Activated CD4-positive, alpha-beta T cell treated with anti-CD3 and anti-CD28 coated beads, Interleukin-2, Interleukin-4, amounts not matched to agents 100 ng/mL and 50 ng/mL, durations not matched to agents 16 hours and 8 hours (primary cell): ENCODE data around the gene NLRX1.
"Not testable (repeated sequence)": the region's sequence is repeated elsewhere in the genome, so short reads cannot be mapped to it uniquely, and the experiment has no call there.

Source experiments
- DNase-seq: peaks from one replicate; pipeline ENCODE4 v3.0.0-alpha.2; 2020; ENCODE audit warnings: low spot score

NLRX1 gene

DNA sequence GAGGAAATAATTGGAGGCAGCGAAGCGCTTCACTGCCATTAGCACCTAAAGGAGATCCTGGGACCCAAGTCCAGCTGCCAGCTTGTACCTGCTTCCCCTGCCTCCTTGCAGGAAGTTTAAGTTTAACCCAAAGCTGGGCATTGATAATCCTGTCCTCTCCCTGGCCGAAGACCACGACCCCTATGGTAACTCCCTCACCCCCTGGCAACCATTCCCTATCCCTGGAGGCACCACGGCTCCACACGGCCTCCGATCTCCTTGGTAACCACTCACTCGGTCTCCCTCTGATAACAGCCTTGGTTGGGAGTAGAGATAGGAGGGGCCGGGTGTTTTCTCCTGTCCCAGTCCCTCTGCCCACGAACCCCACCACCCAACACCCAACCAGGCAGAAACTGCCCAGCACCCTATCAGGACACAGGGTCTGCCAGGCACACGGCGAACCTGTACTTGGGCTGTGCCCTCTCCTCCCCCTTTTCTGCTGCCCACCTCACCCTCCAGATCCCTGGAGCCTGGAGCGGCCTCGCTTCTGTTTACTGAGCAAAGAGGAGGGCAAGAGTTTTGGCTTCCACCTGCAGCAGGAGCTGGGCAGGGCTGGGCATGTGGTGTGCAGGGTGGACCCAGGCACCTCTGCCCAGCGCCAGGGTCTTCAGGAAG, 17.6 kb downstream of the NLRX1 start:
- DNase-seq = no peak

DNA sequence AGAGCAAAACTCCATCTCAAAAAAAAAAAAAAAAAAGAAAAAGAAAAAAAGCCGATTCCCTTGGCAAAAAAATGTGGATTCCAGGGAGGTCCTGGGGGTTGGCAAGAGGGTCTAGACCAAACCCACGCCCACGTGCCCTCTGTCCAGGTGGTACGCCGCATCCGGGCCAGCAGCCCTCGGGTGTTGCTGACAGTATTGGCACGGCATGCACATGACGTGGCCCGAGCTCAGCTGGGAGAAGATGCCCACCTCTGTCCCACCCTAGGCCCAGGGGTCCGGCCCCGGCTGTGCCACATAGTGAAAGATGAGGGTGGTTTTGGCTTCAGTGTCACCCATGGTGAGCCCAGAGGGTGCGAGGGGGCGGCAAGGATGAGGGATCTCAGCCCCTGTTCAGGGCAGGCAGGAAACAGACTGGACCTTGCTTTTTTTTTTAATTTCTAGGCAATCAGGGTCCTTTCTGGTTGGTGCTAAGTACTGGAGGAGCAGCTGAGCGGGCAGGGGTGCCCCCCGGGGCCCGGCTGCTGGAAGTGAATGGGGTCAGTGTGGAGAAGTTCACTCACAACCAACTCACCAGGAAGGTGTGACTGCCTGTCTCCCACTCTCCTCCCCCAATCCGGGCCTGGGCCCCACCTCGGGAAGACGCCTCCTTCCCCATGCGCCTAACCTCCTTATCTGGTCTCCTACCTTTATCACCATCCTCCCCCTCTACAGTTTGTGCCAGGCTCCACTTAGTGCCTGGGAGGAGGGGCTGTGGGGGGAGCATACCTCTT, 18.8 kb downstream of the NLRX1 start:
- DNase-seq = no peak

DNA sequence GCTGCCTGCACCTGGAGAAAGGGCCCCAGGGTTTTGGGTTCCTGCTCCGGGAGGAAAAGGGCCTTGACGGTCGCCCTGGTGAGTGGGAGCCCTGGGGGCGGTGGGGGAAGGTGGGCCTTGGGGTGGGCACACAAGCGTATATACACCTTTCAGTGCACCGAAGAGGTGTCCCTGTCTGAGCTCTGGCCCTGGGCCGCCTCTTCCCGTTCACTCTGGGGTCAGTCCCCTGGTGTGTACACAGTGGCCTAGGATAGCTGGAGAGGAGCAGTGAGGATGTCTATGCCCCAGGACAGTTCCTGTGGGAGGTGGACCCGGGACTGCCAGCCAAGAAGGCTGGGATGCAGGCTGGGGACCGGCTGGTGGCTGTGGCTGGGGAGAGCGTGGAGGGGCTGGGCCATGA, 19.5 kb downstream of the NLRX1 start:
- no peak for DNase-seq

DNA sequence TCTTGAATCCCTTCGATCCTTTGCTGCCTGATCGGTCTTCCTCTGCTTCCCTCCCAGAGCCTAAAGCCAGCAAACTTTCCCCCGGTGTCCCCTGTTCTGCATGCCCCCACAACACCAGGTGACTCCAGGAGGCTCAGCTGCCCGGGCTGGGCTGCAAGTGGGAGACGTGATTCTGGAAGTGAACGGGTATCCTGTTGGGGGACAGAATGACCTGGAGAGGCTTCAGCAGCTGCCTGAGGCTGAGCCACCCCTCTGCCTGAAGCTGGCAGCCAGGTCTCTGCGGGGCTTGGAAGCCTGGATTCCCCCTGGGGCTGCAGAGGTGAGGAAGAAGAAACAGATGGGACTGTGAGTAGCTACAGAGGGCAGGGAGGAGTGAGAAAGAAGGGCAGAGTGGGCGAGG, 20.4 kb downstream of the NLRX1 start:
- no peak for DNase-seq

DNA sequence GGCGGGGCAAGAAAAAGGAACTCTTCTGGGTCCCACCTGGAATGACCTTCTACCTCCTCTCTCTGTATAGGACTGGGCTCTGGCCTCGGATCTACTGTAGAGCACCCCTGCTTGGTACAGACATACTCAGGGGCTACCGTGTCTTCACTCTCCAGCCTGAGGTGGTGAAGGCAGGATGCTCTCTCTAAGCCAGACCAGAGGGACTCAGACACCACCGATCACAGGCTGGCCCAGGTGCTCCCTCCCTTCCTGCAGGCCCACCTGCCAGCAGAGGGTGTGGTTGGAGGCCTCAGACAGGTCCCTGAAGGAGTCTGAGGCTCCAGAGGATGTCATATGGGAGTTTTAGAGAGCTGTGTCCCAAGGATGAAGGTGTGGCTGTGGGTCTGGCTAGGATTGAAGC, 20.9 kb downstream of the NLRX1 start:
- DNase-seq = no peak

DNA sequence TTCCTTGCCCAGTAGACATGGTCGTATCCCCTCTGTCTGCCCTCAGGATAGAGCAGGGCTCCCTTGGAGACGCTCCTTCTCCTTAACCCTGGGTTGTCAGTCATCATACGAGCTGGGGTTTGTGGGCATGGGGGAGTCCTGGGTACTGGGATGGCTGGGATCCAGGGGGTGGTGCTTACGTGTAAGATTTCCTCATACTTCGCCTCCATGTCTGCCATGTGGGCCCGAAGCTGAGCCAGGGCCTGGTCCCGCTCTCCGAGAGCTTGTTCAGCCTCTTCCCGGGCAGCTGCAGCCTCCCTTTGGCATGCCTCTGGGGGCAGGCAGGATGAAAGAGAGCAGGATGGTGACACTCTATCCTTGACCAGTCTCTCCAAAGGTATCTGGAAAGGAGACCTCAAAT, 22.0 kb downstream of the NLRX1 start:
- DNase-seq = no peak

DNA sequence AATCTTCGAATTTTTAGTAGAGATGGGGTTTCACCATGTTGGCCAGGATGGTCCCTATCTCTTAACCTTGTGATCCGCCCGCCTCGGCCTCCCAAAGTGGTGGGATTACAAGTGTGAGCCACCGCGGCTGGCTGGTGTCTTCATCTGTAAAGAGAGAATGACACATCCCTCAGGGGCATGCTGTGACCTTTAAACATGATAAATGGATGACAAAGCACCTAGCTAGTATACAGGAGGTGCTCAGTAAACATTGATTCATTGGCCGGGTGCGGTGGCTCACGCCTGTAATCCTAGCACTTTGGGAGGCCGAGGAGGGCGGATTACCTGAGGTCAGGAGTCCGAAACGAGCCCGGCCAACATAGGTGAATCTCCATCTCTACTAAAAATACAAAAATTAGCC, 22.7 kb downstream of the NLRX1 start:
- not testable (repeated sequence) for DNase-seq

DNA sequence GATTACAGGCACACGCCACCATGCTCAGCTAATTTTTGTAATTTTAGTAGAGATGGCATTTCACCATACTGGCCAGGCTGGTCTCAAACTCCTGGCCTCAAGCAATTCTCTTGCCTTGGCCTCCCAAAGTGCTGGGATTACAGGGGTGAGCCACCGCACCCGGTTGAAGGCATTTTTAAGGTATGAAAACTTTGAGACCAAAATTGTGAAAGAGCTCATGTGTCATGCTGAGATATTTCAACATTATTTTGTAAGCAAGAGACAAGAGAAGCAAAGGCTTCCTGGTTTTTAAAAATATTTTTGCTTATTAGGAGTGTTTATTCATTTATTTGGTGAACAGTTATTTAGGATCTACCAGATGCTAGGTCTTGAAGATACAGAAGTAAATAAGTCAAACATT, 23.6 kb downstream of the NLRX1 start:
- DNase-seq = no peak

DNA sequence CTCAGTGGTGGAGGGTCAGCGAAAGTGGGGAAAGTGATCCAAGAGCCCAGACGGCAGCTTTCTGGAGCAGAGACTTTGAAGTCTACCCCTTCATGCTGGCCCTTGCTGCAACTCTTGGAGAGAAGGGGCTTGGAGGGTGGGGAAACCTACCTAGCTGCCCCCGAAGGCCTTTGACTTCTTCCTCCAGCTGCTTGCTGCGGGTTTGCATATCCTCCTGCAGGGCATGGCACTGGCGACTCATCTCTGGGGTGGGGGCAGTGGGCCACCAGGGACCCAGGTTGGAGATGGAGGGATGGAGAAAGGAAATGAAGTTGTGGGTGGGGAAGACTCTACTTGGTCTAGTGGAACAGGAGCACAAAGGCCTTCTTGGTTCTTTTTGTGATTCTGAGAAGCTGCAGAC, 24.5 kb downstream of the NLRX1 start:
- DNase-seq = no peak

DNA sequence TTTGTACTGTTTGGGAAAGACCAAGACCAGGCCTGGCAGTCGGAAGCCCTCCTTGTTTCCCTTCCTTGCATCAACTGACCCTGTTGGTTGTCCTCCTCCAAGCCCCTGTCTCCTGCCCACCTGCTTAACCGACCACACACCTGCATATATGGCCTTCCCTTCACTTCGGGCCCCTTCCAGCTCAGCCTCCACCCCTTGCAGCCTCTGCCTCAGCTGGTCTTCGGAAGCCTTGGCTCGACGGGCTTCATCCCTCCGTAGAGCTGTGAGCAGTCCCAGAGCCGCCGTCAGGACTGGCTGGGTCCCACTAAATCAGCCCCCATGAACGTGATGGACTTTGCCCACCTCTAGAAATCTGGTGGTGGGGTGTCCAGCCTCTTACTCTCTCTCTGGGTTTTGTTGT, 25.1 kb downstream of the NLRX1 start:
- DNase-seq = no peak

DNA sequence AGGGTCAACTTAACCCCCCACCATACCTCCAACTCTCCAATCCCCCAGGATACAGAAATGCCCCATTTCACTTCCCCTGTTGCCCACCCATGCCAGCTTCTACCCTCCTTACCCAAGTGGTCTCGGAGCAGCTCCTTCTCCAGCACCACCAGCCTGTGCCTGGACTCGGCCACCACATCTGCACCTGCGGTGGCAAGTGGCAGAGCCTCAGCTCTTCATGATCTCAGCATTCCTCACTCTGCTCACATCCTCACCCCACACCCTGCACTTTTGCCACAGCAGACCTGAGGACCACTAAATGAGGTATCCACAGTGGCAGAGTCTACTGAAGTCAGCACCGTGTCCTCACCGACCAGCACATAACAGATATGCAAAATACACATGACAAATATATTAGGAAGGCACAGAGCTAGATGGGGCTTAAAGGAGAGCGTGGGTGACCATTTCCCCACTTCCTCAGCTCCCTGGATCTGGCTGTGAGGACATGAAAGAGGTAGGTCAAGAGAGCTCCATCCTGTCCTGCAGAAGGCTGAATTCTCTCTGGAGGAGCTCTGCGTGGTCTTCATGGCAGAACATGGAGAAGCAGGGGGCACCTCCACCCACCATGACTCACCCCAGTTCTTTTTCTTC, 26.4 kb downstream of the NLRX1 start:
- DNase-seq = no peak

DNA sequence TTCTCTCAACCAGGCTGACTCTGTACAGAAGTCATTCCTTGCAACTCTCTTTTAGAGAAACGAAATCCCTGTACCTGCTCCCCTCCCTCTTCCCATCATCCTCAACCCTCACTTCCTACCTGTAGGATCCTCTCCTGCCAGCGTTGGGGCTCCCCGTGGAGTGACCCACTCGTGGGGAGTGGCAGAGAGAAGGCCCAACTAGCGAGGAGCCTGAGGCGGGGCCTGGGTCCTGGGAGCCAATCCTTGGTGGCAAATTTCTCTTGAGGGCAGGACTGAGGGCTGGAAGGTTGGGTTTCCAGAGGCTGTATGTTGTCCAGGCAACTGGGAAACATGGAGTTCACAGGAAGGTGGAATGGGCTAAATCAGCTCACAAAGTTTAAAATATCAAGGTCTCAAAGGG, 27.2 kb downstream of the NLRX1 start:
- DNase-seq = no peak

DNA sequence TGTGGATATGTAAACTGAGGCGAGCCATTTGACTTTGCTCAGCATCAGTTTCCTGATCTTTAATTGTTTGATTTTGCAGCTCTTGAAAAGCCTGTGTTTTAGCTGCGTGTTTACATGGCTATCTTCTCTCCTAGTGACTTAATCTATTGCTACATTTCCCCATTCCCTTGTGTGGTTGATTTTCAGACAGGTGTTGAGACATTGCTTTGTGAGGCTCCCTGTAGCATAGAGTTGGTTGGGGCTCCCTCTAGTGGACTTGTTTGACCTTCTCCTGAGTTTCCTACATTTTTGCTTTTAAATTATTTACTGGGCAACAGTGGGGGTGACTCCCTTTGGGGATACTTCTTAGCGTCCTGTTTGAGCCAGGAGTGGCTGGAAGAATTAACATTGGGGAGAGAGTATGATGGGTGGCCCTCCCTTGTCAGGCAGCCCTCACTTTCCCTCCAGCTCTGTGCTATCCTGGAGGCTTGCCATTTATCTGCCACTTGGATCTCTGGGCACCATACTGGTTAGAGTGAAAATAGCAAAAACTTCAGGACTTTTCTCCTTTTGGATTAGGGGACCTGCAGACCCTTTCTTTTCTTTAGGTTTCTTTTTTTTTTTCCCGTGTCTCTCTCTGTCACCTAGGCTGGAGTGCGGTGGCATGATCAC, 28.4 kb downstream of the NLRX1 start:
- peak; percentile 83 for DNase-seq

DNA sequence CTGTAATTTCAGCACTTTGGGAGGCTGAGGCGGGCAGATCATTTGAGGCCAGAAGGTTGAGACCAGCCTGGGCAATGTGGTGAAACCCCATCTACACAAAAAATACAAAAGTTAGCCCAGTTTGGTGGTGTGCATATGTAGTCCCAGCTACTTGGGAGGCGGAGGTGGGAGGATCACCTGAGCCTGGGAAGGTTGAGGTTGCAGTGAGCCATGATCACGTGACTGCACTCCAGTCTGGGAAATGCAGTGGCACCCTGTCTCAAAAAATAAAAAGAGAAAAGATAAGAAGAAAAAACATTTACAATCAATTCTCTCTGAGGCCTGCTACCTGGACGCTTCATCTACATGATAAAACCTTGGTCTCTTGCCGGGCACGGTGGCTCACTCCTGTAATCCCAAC, 30.4 kb downstream of the NLRX1 start:
- DNase-seq = no peak

DNA sequence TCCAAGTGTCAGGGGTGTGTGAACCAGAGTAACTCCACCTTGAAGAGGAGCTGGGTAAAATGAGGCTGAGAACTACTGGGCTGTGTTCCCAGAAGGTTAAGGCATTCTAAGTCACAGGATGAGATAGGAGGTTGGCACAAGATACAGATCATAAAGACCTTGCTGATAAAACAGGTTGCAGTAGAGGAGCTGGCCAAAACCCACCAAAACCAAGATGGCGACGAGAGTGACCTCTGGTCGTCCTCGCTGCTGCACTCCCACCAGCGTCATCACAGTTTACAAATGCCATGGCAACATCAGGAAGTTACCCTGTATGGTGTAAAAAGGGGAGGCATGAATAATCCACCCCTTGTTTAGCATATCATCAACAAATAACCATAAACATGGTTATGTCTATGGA, 32.7 kb downstream of the NLRX1 start:
- DNase-seq = not testable (repeated sequence)

DNA sequence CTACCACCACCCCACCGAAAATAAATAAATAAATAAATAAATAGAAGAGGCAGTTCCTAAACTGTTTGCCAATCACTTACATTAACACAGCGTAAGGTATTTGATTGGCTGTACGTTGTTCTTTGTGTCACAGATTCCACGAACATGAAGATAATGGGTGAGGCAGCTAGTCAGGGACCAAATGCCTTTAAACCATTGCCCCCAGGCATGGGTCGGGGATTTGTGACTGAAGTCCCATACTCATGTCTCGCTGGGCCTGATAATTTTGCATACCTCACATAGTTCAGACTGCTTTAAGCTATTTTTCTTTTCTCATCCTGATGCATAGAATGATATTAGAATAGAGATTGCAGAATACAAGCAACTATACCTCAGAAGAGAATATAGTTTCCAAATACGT, 34.0 kb downstream of the NLRX1 start:
- no peak for DNase-seq

DNA sequence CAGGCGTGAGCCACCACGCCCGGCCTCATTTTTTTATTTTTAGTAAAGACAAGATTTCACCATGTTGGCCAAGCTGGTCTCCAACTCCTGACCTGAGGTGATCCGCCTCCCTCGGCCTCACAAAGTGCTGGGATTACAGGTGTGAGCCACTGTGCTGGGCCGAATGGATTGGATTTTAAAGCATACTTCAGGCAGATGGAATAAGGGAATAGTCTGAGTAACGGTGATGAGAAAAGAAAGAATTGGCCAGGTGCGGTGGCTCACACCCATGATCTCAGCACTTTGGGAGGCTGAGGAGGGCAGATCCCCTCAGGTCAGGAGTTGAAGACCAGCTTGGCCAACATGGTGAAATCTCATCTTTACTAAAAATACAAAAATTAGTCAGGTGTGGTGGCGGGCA, 35.5 kb downstream of the NLRX1 start:
- DNase-seq = no peak

DNA sequence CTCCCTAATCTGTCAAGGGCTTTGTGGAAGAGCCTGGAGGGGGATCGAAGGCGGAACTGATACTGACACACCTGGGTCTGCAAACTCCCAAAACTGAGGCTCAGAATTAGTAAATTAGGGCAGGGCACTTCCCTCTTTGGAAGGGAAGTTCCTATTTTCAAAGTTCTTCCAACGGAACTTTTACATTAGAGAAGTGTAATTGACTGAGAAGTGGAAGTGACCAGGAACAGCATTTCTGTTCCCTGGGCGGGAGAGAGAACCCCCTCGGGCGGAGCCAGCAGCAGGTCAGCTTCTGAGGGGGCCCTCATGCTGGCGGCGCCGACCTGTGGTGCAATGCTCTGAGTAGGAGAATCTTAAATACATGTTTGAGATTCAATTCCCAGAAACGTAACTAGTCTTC, 36.6 kb downstream of the NLRX1 start:
- no peak for DNase-seq

DNA sequence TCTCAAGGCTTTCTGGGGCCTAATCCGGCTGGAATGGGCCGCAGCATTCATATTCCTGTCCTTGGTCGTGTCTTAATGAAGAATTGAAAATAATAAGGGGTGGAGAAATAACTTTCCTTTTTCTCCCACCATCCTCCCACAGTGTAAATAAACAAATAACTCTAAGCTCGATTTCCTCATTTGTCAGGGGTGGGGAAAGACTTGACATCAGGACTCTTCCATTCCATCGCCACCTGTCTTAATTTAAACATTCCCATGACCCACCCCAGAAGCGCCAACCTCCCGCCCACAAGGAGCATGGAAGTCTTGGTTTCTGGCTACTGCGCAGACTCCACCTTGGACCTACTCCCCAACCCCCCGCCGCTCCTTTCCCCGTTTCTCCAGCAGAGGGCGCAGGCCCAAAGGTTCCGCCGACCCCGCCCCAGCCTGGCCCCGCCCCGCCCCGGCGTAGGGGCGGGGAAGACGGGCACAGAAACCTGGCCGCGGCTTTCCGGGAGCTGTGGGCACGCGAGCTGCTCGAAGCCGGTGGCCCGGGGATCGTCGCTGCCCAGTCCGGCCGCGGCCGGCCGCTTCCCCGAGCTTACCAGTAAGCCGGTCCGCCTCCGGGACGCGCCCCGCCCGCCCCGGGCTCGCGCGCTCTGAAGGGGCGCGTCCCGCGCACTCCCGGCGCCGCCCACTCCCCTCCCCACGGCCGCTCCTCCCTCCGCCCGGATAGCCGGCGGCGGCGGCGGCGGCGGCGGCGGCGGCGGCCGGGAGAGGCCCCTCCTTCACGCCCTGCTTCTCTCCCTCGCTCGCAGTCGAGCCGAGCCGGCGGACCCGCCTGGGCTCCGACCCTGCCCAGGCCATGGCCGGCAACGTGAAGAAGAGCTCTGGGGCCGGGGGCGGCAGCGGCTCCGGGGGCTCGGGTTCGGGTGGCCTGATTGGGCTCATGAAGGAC, 37.3 kb downstream of the NLRX1 start, which contains the start of gene CBL:
Gene CBL (plus strand): TSS at position 766 of the 937 bp plus-strand sequence. CDS start 79 bp downstream, at position 845.
- peak; percentile 96 for DNase-seq

DNA sequence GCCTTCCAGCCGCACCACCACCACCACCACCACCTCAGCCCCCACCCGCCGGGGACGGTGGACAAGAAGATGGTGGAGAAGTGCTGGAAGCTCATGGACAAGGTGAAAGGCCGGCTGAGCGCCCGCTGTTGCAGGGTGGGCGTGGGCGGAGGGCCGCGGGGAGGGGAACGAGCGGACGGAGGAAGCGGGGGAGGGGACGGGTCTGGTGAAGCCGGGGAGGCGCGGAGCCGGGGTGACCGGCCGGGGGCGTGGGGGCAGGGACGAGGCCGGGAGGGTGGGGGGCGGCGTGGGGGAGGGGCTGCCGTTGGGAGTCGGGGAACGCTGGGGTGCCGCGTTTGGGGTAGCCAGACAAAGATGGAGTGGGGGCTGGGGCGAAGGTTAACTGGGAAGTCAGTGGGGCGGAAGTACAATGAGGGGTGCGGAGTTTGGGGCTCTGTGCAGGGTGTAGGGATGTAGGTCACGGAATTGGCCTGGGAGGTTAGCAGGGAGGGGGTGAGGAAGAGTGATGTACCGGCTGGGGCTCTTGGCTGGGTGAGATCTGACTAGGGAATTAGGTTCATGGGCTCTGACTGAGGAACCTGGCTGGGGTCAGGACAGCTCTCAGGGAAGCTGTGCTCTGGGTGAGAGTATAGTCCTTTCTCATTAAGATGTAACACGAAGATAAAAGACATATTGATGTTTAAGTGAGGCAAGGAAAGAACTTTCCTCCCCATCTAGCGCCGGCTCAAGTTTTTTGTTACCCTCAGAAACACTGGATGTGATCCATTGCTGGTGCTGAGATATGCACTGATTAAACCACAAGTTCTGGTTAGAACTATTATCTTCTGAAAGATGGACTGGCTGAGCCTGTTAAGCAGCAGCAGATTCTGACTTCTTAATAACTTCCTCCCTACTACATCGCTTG, 38.2 kb downstream of the NLRX1 start:
- peak; percentile 41 for DNase-seq
